Activated CD8-positive, alpha-beta memory T cell treated with anti-CD3 and anti-CD28 coated beads, Interleukin-2, amount 50 U/mL, for 24 hours (primary cell): ENCODE data around the gene C11orf97.
"Not testable (repeated sequence)": the region's sequence is repeated elsewhere in the genome, so short reads cannot be mapped to it uniquely, and the experiment has no call there.

Experiments
- DNase-seq: peaks from one replicate; pipeline ENCODE4 v3.0.0-alpha.2; 2020; ENCODE audit errors: extremely low read depth

C11orf97 gene, protein sequence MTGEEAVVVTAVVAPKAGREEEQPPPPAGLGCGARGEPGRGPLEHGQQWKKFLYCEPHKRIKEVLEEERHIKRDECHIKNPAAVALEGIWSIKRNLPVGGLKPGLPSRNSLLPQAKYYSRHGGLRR

DNA sequence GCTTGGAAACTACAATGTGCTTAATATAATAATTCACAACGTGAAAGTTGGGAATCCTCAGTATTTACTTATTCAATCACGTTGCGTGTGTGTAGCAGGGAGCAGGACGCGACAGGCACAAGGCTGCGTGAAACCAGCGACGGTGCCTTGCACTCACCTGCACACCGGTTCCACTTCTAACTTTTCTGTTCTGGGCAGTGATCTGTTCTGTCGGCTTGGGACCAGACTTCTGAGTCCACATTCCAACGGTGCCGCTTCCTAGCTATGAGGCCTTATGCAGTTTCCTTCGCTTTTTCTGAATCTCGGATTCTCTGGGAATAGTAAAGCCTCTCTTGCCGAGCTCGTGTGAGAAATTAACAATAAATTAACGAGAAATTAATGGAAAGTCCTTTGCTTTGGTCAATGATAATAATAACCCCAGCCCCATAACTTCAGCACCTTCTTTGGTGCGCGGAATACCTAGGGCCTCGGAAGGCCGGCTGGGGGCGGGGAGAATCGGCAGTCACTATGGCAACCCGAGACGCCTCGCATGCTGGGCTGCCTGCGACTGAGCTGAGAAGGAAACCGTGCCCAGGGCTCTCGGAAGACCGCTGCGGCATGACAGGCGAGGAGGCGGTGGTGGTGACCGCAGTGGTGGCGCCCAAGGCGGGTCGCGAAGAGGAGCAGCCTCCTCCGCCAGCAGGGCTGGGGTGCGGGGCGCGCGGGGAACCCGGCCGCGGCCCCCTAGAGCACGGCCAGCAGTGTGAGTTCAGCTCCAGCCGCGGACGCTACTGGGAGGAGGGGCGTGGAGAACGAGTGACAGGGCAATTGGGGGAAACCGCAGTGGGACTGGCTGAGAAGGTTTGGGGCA is at the start of gene C11orf97:
Gene C11orf97, plus strand, starts transcription at position 530 of the 850 bp plus-strand sequence. Its CDS starts 68 bp downstream, at position 598.
- DNase-seq, result no peak

DNA sequence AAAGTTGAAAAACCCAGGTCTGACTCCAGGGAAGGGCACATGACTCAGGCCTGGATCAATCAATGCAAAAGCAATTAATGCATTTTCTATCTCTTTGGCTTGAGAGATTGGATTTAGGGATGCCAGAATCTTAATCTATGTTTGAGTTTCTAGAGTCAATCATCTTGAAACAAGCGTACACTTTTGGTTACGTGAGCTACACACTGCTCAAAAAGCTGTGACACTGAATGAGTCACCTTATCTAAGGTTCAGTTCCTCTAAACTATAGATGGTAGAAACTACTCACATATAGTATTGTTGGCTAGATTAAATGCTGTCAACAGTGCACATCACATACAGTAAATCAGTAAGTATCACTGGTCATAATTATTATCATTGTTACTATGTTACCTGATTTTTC is 42.8 kb upstream of the C11orf97 start:
- no peak for DNase-seq

DNA sequence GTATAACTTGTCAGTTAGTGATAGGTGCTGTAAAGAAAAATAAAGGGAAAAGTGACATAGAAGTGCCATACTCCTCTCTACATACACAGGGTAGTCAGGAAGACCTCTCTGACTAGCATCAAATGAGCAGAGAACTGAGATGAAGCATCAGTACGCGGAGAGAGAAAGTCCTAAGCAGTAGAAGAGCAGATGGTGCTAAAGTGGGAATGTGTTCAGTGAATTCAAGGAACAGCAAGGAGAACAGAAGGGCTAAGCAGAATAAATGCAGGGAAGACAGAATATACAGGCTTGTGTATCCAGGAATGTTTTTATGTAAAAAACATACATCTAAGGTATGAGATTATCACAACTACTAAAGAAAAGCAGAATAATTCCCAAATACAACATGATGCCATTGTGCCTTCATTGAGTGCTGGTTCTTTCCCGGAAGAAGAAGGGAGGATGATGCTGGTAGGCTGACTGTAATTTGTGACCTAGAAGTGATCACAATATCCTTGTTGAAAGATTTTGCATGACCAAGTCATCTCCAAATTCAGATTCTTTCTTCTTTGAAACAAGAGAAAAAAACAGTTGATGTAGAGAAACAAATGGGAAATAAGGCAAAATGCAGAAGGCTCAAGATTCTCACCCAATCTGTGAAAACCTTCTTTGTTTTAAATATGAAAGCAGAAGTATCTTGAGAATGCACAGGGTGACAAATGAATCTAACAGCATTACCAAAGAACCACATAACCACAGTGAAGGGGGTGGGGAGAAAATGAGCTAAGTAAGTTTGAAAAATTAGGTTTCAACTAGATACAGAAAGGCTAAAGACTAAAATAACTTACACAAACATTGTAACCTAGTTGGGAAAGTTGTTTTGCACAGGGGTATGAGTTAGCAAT is 39.1 kb upstream of the C11orf97 start:
- DNase-seq, result no peak

DNA sequence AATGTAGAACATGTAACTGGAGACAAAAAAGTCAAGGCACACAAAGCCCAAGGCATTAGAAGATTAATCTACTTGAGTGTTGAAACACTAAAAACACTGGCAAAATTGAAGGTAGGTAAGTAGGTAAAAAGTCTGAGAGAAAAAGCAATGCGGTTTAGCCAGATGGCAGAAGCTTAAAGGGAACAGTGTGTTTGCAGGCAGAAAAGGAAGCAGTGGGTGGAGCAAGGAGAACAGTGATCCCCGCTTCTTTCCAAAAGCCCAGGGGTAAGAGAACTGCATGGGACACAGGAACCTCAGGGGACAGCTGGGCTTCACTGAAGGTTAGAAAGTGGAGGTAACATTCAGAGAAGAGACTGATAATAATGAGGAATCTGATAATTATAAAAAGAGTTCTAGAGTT is 34.6 kb upstream of the C11orf97 start:
- DNase-seq, result no peak

DNA sequence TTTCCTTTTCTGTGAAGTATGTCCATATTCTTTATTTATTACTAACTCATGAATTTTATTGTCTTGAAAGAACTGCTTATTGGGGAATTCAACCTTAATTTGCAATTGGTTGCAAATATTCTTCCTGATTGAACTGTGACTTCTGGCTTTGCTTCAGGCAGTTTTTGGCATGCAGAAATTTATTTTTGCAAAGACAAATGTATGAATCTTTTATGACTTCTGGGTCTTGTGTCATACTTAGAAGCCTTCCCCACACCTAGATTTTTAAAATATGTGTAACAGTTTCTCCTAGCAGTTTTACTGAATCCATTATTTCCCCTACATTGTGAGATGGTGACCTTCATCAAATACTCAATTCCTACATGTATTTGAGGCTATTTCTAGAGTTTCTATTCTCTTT is 30.9 kb upstream of the C11orf97 start:
- DNase-seq, result no peak

DNA sequence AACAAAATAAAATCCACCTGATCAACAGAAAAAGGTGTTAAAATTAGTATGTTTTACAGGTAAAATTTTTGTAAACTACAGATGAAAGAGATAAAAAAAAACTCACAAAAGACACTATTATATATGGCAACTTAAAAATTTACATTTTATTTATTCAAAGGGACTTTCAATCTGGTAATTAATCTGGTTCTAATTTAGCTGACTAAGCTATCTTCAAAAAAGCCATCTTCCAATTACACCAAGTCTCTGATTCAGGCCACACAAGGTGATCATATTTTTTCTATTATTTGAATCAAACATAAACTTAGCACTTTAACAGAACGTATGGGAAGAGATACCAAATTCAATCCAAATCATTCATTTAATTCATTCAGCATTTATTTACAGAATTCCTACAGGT is 26.2 kb upstream of the C11orf97 start:
- no peak for DNase-seq

DNA sequence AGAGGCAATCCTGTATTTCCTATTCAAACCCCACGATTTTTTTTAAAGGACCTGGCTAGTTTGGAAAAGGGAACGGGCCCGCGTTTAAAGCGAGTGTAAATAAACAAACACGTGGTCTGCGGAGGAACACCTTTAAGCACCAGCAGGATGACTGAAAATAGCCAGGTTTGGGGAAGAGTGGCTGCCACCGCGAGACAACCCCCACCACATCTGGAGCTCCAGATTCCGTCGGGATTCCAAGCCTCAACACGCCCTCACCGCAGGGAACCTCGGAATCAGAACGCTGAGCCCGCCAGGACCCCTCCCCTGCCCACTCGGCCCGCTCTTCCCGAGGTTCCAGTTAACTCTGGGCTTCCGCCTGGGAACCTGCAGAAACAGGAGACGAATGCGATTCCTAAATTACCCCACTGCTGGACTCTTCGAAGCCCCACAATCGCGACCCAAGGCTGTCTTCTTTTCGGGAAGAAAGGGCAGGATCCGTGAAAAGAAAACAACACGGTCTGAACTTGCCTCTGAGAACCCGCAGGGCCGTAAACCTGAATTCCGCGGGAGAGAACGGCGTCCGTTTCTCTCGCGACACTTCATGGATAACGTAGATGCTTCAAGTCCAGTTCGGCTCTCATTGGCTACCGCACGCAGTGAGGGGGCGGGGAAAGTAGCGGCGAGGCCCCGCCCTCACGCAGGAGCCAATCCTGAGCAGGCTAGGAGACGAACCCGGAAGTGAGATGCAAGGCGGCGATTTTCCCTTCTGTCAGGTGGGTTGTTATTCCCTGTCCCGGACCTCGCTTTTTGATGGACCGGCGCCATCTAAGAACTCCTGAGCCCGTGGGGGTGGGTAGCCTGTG is 18.8 kb upstream of the C11orf97 start, which contains the start of the genes ANKRD49 and MRE11:
Gene ANKRD49, plus strand, starts transcription at position 704 of the 845 bp plus-strand sequence. CDS start 2,710 bp downstream, outside the sequence.
Gene MRE11, minus strand, starts transcription at position 564 of the 845 bp plus-strand sequence. CDS start 1,043 bp downstream, outside the sequence.
- DNase-seq, result peak; percentile 90

DNA sequence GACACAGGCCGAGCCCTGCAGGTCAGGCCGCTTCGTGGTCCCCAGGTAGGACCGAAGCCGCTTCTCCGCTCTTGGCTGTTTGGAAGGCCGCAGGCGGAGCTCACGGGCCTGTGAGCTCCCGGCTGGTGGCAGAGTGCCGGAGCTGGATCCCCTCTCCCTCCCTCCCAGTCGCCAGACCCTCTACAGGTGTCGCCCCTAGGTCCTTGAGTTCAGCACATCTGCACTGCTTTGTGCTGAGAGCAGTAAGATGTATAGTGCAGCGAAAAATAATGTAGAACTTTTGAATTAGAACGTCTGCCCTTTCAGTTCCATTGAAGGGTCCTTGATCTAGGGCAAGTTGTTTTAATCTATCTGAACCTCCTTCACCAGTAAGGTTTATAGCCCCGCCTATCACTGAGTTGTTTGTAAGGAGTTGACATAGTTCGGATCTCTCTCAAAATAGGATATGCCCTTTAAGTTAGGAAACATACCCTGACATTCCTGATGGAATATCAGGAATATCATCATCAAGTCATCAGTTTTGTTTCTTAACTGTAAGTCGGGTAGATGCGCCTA is 18.1 kb upstream of the C11orf97 start:
- DNase-seq, result no peak

DNA sequence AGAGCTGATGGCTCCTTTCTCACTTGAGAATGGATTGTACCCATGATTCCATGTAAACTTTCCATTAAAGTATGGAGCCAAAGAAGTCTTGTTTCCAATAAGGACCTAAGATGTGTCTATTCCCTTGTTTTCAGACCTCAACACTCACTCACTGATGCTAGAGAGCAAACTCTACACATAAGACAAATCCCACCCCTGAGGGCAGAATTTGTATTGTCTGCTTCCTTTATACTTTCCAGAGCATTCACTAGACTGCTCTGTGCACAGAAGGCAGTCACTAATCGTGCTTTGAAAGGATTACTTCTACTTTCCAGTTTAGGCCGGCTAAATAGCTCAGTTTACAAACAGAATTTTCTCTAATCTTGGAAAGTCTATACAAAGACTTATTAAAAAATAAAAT is 12.1 kb upstream of the C11orf97 start:
- no peak for DNase-seq

DNA sequence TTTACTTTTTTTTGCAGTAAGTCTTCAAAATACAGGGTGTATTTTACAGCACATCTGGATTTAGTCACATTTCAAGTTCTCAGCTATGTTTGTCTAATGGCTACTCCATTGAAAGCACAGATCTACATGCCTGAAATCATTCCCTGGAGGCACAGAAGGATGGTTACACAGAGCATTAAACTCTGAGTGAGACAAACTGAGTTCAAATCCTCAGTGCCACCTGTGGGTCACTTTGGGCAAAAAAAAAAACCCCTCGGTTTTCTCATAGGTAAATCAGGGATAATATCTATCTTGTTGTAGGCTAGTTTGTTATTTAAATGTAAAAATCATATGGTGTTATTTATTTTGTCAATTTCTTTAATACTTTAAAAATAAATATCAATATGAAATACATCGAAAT is 10.7 kb upstream of the C11orf97 start:
- DNase-seq, result no peak

DNA sequence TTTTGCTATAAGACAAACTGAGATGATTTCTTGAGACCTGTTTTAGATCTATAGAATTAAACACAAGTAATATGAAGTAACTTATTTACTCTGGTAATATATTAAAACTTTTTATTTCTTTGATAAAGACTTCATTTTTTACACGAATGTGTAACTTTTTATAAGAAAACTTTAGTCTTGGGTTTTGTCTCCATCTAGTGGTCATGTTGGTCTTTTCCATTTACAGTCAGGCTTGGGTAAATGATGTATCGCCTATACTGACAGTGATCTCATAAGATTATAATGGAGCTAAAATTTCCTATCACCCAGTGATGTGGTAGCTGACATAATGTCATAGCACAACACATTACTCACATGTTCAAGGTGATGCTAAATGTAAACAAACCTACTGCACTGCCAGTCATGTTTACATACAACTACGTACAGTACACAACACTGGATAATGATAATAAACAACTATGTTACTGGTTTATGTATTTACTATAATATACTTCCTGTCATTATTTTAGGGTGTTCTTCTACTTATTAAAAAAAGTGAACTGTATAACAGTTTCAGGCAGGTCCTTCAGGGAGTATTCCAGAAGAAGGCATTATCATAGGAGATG is 7.5 kb upstream of the C11orf97 start:
- no peak for DNase-seq

DNA sequence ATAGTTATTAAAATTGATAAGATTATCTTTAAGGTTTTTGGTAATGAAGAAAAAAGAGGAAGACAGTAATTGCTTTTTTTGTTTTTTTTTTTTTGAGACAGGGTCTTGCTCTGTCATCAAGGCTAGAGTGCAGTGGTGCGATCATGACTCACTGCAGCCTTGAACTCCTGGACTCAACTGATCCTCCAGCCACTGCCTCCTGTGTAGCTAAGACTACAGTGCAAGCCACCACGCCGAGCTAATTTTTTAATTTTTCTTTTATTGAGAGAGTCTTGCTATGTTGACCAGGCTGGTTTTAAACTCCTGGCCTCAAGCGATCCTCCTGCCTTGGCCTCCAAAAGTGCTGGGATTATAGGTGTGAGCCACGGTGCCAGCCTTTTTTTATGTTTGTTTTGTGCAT is 5.7 kb upstream of the C11orf97 start:
- DNase-seq, result not testable (repeated sequence)

DNA sequence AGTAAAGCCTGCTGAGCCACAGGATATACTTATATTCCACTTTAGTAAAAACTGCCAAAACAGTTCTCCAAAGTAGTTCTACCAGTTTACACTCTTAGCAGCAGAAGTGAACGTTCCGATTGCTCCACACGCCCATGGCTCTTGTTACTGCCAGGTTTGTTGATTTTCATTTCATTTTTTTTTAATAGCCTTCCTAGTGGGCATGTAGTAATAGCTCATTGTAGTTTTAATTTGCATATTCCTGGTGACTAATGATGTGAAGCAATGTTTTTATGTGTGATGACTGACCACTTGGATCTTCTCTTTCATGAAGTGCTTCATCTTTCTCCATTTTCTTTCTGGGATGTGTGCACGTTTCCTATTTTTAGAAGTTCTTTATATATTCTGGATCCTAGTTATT is 4.8 kb upstream of the C11orf97 start:
- no peak for DNase-seq

DNA sequence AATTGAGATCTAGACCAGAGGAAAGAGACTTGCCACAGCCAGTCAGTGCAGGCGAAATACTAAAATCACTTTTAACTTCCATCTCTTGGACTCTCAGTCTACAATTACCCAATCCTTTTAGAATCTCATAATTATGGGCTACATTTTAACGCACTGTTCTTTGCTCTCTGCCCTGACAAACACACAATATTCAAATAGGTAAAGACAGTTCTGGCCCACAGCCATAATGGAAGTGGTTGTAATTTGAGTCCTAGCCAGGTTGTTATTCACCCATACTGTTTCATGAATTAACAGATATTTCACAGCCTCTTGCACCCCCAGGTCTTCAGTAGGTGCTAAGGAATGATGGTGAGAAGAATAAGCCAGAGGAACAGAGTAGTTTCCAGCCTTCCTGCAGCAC is 830 bp downstream of the C11orf97 start:
- DNase-seq, result no peak

DNA sequence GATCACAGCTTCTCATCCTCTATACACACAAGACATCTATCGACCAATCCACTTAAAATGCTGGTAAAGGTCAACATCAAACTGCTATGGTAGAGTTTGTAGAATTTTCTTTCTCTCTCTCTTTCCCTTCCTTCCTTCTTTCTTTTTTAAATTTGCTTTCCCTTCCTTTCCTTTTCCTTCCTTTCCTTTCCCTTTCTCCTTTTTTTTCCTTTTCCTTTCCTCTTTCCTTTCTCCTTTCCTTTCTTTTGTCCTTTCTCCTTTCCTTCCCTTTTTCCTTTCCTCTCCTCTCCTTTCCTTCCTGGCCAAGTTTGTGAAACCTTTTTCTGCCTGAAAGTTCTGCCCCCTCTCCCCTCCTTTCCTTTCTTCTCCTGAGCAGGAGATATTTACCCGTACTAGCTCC is 3.1 kb downstream of the C11orf97 start:
- no peak for DNase-seq

DNA sequence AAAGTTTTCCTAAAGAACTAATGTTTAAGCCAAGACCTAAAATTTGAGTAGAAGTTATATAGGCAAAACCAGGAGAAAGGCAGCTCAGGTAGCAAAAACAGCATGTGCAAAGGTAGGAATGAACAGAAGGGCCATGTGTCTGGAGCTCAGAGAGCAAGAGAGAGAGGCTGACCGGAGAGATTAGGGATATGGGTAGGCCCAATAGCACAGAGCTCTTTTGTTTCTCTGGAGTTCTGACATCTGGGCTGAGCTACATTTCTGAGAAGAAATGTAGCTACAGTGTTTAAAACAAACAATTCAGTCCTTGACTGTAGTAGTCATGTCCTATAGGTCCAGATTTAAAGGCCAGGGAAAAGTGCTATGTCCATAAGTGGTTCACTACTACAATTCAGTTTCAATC is 4.5 kb downstream of the C11orf97 start:
- no peak for DNase-seq

DNA sequence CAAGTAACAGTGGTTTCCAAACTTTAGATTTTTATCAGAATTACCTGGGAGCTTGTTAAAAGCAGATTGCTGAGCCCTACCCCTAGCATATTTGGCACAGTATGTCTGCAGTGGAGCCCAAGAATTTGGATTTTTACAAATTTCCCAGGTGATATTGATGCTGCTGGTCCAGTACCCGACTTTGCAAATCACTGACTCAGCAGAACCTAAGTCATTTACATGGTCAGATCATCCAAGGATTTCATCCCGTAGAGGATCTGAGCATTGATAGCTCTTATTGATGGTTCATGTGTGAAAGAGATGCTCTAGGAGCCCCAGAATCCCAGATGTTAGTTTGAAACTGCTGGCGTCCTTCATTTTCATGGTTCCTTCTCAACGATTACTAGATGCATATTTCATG is 6.0 kb downstream of the C11orf97 start:
- DNase-seq, result no peak

DNA sequence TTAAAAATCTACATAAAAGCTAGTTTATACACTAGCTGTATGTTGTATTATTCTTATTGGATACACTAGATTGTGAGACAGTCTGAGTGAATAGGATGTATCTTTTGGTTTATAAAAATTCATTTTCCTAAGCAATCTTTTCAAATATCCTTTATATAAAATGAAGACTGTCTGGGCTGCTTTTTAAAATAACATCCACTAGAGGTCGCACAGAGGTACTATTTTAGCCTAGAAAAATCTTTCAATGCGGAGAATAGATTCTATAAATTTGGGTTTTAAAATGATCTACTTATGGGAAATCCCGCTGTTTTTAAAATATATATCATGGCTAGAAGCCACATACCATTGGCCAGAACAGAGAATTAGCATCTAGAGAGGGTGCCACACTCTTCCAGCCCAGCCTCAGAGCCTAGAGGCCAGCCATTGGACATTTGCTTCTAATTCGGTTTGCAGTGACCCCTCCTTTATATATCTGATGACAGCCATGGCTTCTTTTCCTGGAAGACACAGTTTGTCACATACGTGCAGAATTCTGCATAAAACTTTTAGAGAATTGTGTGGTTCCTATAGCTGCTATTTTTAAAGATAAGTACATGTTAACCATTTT is 7.3 kb downstream of the C11orf97 start:
- DNase-seq, result no peak

DNA sequence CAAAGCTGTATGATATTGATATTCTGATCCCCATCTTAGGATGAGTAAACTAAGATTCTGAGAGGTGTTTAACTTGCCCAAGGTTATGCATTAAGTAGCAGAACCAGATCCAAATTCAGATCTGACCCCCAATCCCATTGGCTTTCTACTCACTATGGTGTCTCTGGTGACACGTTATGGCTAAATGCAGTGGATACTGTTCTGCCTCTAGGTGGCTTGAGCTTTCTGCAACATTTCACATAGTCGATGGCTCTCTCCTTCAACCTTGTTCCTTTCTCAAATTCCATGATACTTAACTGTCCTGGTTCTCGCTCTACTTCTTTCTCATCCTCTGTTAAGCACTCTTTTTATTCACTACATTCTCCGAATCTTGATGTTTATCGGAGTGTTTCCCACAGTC is 9.4 kb downstream of the C11orf97 start:
- no peak for DNase-seq

DNA sequence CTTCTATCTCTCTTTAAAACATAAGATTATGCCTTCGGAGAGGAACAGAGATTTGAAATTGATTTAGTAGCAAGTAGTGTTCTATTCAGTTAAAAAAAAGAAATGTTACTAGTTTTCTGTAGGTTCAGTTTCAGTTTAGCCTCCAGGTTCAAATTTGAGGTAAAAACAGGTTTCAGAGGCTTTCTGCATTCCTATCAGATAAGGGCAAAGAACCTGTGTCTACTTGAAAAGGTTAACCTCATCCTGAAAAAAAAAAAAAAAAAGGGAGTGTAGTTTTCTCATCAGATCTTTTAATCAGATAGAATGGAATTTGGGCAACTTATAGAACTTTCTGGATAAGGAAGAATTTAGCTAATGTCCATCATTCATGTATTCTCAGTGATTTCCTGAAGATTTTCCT is 12.1 kb downstream of the C11orf97 start:
- DNase-seq, result no peak
